Ascending aorta (tissue), 2 donors: ENCODE measurements around the gene ADAMTS15. TPM values are rescaled to one million over a fixed set of nuclear protein-coding genes. Genes with fewer than 3 reads are reported as not detected.

Experiments used
- DNase-seq, 2 donors: peaks; one replicate each; pipeline ENCODE4 v3.0.0-alpha.2; 2019; ENCODE audit warnings: low spot score in 2 of 2
- H3K27ac ChIP-seq, 2 donors: fragments of 200-600 bp; sonication (generic); one replicate each; pipeline ENCODE4 v1.5.1; 2016 to 2017; ENCODE audit warnings: mild to moderate bottlenecking in 1 of 2
- H3K27me3 ChIP-seq: fragments of 200-600 bp; sonication (generic); one replicate; pipeline ENCODE4 v1.5.1; 2017
- H3K36me3 ChIP-seq, 2 donors: fragments of 200-600 bp; sonication (generic); one replicate each; pipeline ENCODE4 v1.5.1; 2016
- H3K4me1 ChIP-seq, 2 donors: fragments of 200-600 bp; sonication (generic); one replicate each; pipeline ENCODE4 v1.5.1; 2016 to 2017; ENCODE audit warnings: mild to moderate bottlenecking in 1 of 2
- H3K4me3 ChIP-seq, 2 donors: fragments of 200-600 bp; sonication (generic); one replicate each; pipeline ENCODE4 v1.5.1; 2016 to 2017; ENCODE audit warnings: mild to moderate bottlenecking in 1 of 2
- H3K9me3 ChIP-seq, 2 donors: fragments of 200-600 bp; sonication (generic); one replicate each; pipeline ENCODE4 v1.5.1; 2016
- CTCF ChIP-seq, 3 experiments: fragments of 200-600 bp in 2 of 3; fragments of 450-650 bp in 1 of 3; sonication (generic) in 2 of 3; IDR thresholded peaks; one replicate each; pipeline ENCODE4 v1.5.1; 2016 to 2019; ENCODE audit warnings: antibody characterized with exemption in 3 of 3, mild to moderate bottlenecking in 1 of 3, moderate library complexity in 1 of 3
- intact Hi-C: fragments of 100-400 bp; cut with DNase I; formaldehyde crosslinking; loops from one replicate; pipeline ENCODE4 v1.15.1; 2023
- total RNA-seq: library from RNA; depleted of rRNA; stranded (reverse); fragments of >200 nt; gene quantifications from one replicate; pipeline ENCODE4 v1.1.0, GENCODE V29; 2016

Gene ADAMTS15
- total RNA-seq, 1 donor from 2014 or later = 20.4 TPM

GRCh38 chr11:130525307-130525706 is 76.9 kb downstream of the ADAMTS15 start:
- Histone ChIP-seq H3K9me3 (no peaks in the 10 kb centered on the region), H3K27ac (no peak overlapping the region), H3K4me3 (no peak overlapping the region), H3K27me3 (no peaks in the 10 kb centered on the region), H3K4me1 (peaks cover 0 to 16% of the 10 kb centered on the region in 2 donors), H3K36me3 (no peaks in the 10 kb centered on the region)
- intact Hi-C loops = no loop called here
- TF ChIP-seq CTCF (IDR thresholded peaks at IDR 0.05) = no peak
- no peak for DNase-seq

Other genes with a start within 250 kb of the ADAMTS15 start
- 24.4 TPM for gene ZBTB44, start 133.7 kb upstream of the ADAMTS15 start, total RNA-seq
- 0.64 TPM for gene ADAMTS8, start 20.0 kb upstream of the ADAMTS15 start, total RNA-seq